Measurements from ENCODE around the gene AFF3.

AFF3 gene

DNA sequence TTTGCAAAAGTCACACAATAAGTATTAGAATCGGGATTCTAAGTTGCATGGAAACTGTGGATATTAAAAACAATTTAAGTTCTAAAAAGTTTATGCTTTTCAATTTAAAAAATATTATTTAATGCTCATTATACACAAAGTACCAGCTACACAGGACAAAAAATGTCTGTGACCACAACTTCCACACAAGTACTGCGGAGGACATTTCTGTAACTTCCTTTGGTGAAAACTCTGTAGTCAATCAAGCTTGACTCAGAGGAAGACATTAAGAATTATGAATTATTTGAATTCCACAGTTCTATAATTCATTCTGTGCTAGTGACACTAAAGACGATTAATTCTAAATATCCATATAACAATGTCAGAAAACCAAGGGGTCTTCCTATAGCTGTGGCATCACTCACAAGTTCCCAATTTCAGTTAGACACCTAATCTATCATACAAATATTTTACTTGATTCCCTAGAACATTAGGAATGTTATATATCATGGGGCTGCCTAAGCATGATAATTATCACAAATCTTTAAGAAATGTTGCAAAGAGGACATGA lies 120.5 kb downstream of the AFF3 start (continued):
- TF ChIP-seq CREB5 (CRISPR knock-in tag; IDR thresholded peaks at IDR 0.05; ENCODE audit: low read depth), result no peak

DNA sequence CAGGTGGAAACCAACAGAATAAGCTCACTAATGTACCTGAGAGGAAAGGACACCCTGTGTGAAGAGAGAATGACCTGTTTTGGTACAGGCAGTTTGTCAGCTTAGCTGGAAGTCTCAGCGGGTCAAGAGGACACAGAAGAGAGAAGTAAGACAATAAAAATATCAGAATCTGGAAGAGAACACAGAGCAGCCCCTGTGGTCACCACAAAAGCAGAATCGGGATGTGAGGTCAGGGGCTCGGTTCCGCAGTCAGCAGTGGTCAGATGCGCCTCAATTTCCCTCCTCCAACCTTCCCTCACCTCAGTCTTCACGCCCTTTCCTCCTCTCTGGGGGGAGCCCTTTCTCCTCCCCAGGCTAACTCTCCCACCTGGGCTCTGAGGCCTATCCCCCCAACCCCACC lies 122.9 kb downstream of the AFF3 start:
- TF ChIP-seq ARNTL (CRISPR knock-in tag; IDR thresholded peaks at IDR 0.05; ENCODE audit: borderline replicate concordance, low read depth) (no peak), TCF4 (CRISPR knock-in tag; IDR thresholded peaks at IDR 0.05; ENCODE audit: borderline replicate concordance) (no peak), PATZ1 (CRISPR knock-in tag; IDR thresholded peaks at IDR 0.05; ENCODE audit: borderline replicate concordance) (no peak), ZNF8 (CRISPR knock-in tag; IDR thresholded peaks at IDR 0.05) (no peak), ZC3H10 (CRISPR knock-in tag; IDR thresholded peaks at IDR 0.05) (no peak), ISL1 (CRISPR knock-in tag; IDR thresholded peaks at IDR 0.05) (no peak), CSRNP3 (CRISPR knock-in tag; IDR thresholded peaks at IDR 0.05) (no peak), GLIS3 (CRISPR knock-in tag; IDR thresholded peaks at IDR 0.05) (no peak), RARB (CRISPR knock-in tag; IDR thresholded peaks at IDR 0.05) (no peak), ZFP30 (CRISPR knock-in tag; IDR thresholded peaks at IDR 0.05) (no peak), BACH2 (CRISPR knock-in tag; IDR thresholded peaks at IDR 0.05; ENCODE audit: borderline replicate concordance) (no peak), ESRRG (CRISPR knock-in tag; IDR thresholded peaks at IDR 0.05) (no peak)
- no peak for ATAC-seq

GRCh38 chr2:100018341-100019193 lies 123.8 kb downstream of the AFF3 start:
- no peak for TF ChIP-seq RARB (CRISPR knock-in tag; IDR thresholded peaks at IDR 0.05)
- peak; percentile 62; the same call in 1 of the 2 replicates for TF ChIP-seq ZFP3 (CRISPR knock-in tag; IDR thresholded peaks at IDR 0.05)
- TF ChIP-seq ZNF70 (CRISPR knock-in tag; IDR thresholded peaks at IDR 0.05), result no peak
- TF ChIP-seq GLIS3 (CRISPR knock-in tag; IDR thresholded peaks at IDR 0.05), result no peak
- no peak for TF ChIP-seq POU6F1 (CRISPR knock-in tag; IDR thresholded peaks at IDR 0.05; ENCODE audit: borderline replicate concordance, low read depth)
- TF ChIP-seq ISL1 (CRISPR knock-in tag; IDR thresholded peaks at IDR 0.05), result peak; percentile 75
- no peak for TF ChIP-seq PPARA (CRISPR knock-in tag; IDR thresholded peaks at IDR 0.05; ENCODE audit: borderline replicate concordance)
- peak; percentile 79 for ATAC-seq

DNA sequence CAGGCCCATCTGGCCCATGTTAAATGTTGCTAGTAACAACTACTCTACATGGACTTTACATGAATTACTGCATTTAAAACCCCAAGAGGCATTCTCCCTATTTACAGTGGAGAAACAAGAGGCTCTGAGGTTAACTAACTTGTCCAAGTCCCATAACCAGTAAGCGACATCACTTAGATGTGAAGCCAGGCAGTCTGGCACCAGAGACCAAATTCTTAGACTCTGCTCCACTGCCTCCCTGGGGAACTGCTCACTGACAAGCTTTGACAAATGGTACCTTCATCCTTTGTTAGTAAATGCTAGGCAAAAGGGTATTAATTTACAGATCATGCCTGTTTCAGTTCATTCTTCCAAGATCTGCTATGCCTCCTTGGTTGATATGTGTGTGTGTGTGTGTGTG lies 124.8 kb downstream of the AFF3 start:
- TF ChIP-seq, protein P1, sequence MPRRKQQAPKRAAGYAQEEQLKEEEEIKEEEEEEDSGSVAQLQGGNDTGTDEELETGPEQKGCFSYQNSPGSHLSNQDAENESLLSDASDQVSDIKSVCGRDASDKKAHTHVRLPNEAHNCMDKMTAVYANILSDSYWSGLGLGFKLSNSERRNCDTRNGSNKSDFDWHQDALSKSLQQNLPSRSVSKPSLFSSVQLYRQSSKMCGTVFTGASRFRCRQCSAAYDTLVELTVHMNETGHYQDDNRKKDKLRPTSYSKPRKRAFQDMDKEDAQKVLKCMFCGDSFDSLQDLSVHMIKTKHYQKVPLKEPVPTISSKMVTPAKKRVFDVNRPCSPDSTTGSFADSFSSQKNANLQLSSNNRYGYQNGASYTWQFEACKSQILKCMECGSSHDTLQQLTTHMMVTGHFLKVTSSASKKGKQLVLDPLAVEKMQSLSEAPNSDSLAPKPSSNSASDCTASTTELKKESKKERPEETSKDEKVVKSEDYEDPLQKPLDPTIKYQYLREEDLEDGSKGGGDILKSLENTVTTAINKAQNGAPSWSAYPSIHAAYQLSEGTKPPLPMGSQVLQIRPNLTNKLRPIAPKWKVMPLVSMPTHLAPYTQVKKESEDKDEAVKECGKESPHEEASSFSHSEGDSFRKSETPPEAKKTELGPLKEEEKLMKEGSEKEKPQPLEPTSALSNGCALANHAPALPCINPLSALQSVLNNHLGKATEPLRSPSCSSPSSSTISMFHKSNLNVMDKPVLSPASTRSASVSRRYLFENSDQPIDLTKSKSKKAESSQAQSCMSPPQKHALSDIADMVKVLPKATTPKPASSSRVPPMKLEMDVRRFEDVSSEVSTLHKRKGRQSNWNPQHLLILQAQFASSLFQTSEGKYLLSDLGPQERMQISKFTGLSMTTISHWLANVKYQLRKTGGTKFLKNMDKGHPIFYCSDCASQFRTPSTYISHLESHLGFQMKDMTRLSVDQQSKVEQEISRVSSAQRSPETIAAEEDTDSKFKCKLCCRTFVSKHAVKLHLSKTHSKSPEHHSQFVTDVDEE (CRISPR knock-in tag; IDR thresholded peaks at IDR 0.05), result no peak
- no peak for TF ChIP-seq CSRNP3 (CRISPR knock-in tag; IDR thresholded peaks at IDR 0.05)
- peak; percentile 57 for TF ChIP-seq ISL1 (CRISPR knock-in tag; IDR thresholded peaks at IDR 0.05)
- peak; percentile 23 for ATAC-seq

All from SK-N-SH treated with all-trans-retinoic acid at 6 μM for 48 hours (cell line).